Right lobe of liver (tissue), 4 donors: ENCODE results near the gene MYZAP.
"Not testable (repeated sequence)": the region's sequence is repeated elsewhere in the genome, so short reads cannot be mapped to it uniquely, and the experiment has no call there.

Source experiments
- CTCF ChIP-seq, 4 donors: fragments of 200-600 bp in 3 of 4; fragments of 450-650 bp in 1 of 4; IDR thresholded peaks; one replicate each; pipeline versions ENCODE4 v1.5.1 to v1.8.0; 2016 to 2022; ENCODE audit warnings: antibody characterized with exemption in 4 of 4, mild to moderate bottlenecking in 2 of 4
- POLR2A ChIP-seq: fragments of 450-650 bp; IDR thresholded peaks from one replicate; pipeline ENCODE4 v1.6.1; 2017; ENCODE audit warnings: antibody characterized with exemption, mild to moderate bottlenecking
- donor health status: DM: no; HTN: no; CAD: no.
- donor health status: DM: no; HTN: no; CAD: no.
- donor health status: DM: no; HTN: yes; CAD: no.

- not testable (repeated sequence) for TF ChIP-seq CTCF (IDR thresholded peaks at IDR 0.05); POLR2A
Observed at GRCh38 chr15:57615951-57616496, 24.3 kb downstream of the MYZAP start.
